Neural progenitor cell (in vitro differentiated cells): ENCODE results near the gene IGSF8. TPM values are rescaled to one million over a fixed set of nuclear protein-coding genes. Genes with fewer than 3 reads are reported as not detected.

ENCODE experiments used
- DNase-seq: peaks from one replicate; pipeline ENCODE4 v3.0.0-alpha.2; 2016; ENCODE audit warnings: low spot score
- H2AFZ ChIP-seq: fragments of 200-600 bp; sonication (generic); replicated peaks from 2 replicates; pipeline ENCODE4 v1.6.1; 2016; ENCODE audit warnings: antibody characterized with exemption
- H3F3A ChIP-seq: fragments of 200-600 bp; sonication (generic); 2 replicates; pipeline ENCODE4 v1.6.1; 2016; ENCODE audit warnings: antibody characterized with exemption, low read depth
- H3K27ac ChIP-seq: fragments of 200-600 bp; sonication (generic); 2 replicates; pipeline ENCODE4 v1.5.1; 2016; ENCODE audit warnings: mild to moderate bottlenecking
- H3K27me3 ChIP-seq: fragments of 200-600 bp; sonication (generic); 2 replicates; pipeline ENCODE4 v1.6.1; 2016; ENCODE audit warnings: mild to moderate bottlenecking, moderate library complexity
- H3K36me3 ChIP-seq: fragments of 200-600 bp; sonication (generic); 2 replicates; pipeline ENCODE4 v1.5.1; 2016
- H3K4me1 ChIP-seq: fragments of 200-600 bp; sonication (generic); 2 replicates; pipeline ENCODE4 v1.6.1; 2016; ENCODE audit warnings: mixed run types
- H3K4me2 ChIP-seq: fragments of 200-600 bp; sonication (generic); 2 replicates; pipeline ENCODE4 v1.6.1; 2016
- H3K4me3 ChIP-seq: fragments of 200-600 bp; sonication (generic); 2 replicates; pipeline ENCODE4 v1.5.1; 2016
- H3K79me2 ChIP-seq: fragments of 200-600 bp; sonication (generic); 2 replicates; pipeline ENCODE4 v1.6.1; 2016; ENCODE audit warnings: low read depth
- H3K9ac ChIP-seq: fragments of 200-600 bp; sonication (generic); 2 replicates; pipeline ENCODE4 v1.6.1; 2016
- H3K9me3 ChIP-seq: fragments of 200-600 bp; sonication (generic); 2 replicates; pipeline ENCODE4 v1.5.1; 2016; ENCODE audit warnings: low read depth
- H4K20me1 ChIP-seq: fragments of 200-600 bp; sonication (generic); 2 replicates; pipeline ENCODE4 v1.6.1; 2016; ENCODE audit warnings: low read depth
- H3K27ac Mint-ChIP-seq: 3 replicates; pipeline ENCODE4 v1.8.0; 2021; ENCODE audit warnings: mixed read lengths
- H3K27me3 Mint-ChIP-seq: 2 replicates; pipeline ENCODE4 v1.8.0; 2022; ENCODE audit warnings: low read depth, mild to moderate bottlenecking, inconsistent platforms, moderate library complexity, mixed read lengths; ENCODE audit not compliant: insufficient read depth
- H3K36me3 Mint-ChIP-seq: 3 replicates; pipeline ENCODE4 v1.8.0; 2021; ENCODE audit warnings: mixed read lengths
- H3K4me1 Mint-ChIP-seq: 3 replicates; pipeline ENCODE4 v1.8.0; 2021; ENCODE audit warnings: mixed read lengths
- H3K4me3 Mint-ChIP-seq: 3 replicates; pipeline ENCODE4 v1.8.0; 2021; ENCODE audit warnings: mild to moderate bottlenecking, moderate library complexity, mixed read lengths
- H3K9me3 Mint-ChIP-seq: 3 replicates; pipeline ENCODE4 v1.8.0; 2020; ENCODE audit warnings: mixed read lengths
- CTCF ChIP-seq: fragments of 200-600 bp; sonication (generic); IDR thresholded peaks from 2 replicates; pipeline ENCODE4 v1.5.1; 2017; ENCODE audit warnings: antibody characterized with exemption, mild to moderate bottlenecking
- EZH2 ChIP-seq: fragments of 200-600 bp; sonication (generic); IDR thresholded peaks from 2 replicates; pipeline ENCODE4 v1.6.1; 2017; ENCODE audit warnings: antibody characterized with exemption, mild to moderate bottlenecking, moderate library complexity
- EZH2phosphoT487 ChIP-seq: fragments of 200-600 bp; sonication (generic); IDR thresholded peaks from 2 replicates; pipeline ENCODE4 v1.6.1; 2017; ENCODE audit warnings: antibody characterized with exemption
- total RNA-seq: library from RNA; depleted of rRNA; stranded (reverse); fragments of >200 nt; gene quantifications from 2 replicates; pipeline ENCODE4 v1.2.3, GENCODE V29; 2015; ENCODE audit warnings: low replicate concordance

The IGSF8 gene
- total RNA-seq, 1 donor from 2014 or later = 9.4 TPM

DNA sequence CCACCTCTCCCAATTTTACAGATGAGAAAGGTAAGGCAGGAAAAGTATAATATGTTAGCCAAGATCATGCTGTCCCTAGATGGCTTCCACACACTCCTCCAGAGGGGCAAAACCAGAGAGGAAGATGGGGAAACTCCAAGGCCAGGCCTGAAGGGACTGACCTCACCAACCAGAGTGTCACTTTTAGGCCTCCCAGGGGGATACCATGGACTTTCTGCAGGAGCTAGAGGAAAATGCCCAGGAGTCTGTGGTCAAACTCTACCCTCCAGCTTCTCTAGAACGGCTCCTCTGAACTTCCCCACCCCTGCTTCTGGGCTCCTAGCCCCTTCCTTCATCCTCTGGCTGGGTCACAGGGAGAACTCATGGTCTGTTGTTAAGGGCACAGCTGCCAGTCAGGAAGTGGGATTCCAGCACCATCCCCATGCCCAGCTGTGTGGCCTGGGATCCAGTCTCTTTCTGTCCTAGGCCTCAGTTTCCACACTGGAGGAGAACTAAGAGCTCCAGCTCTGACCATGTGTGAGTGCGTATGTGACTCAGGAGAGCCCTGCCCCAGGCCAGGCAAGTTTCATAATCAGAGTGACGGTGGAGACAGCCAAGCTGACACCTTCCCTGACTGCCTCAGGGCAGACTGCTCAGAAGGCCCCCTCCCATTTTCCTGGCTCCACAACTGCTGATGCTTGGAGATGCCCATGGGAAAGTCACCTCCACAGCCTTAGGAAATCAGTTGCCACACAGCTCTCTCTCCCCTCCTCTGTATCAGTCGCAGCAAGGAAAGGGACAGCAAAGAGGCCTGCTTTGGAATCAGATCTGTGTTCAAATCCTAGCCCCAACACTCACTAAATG, 1.9 kb downstream of the IGSF8 start:
- H3K27ac Mint-ChIP-seq = no peak overlapping the region

GRCh38 chr1:160095382-160096105, 2.9 kb downstream of the IGSF8 start:
- Histone ChIP-seq H3K4me1 (peaks cover 24% of the 10 kb centered on the region), H3K27ac (no peak overlapping the region), H3K9me3 (no peaks in the 10 kb centered on the region), H3F3A (peaks cover 18% of the 10 kb centered on the region), H3K79me2 (peaks cover 14% of the 10 kb centered on the region), H3K27me3 (peaks cover 18% of the 10 kb centered on the region), H2AFZ (no peak overlapping the region), H3K4me3 (no peak overlapping the region), H3K36me3 (no peaks in the 10 kb centered on the region), H3K4me2 (peak overlapping the region; percentile 16), H4K20me1 (peaks cover 12% of the 10 kb centered on the region), H3K9ac (no peak overlapping the region)
- peak; percentile 63 for DNase-seq
- Mint-ChIP-seq H3K4me1 (peaks cover 30% of the 10 kb centered on the region), H3K4me3 (peak overlapping the region; percentile 86), H3K27me3 (peaks cover 8% of the 10 kb centered on the region), H3K9me3 (no peaks in the 10 kb centered on the region), H3K27ac (no peak overlapping the region), H3K36me3 (no peaks in the 10 kb centered on the region)
- TF ChIP-seq EZH2phosphoT487 = no peak
- no peak for TF ChIP-seq EZH2
- TF ChIP-seq CTCF = no peak

More for the DNA sequence above, 1.9 kb downstream of the IGSF8 start:
- H3K36me3 ChIP-seq = no peaks in the 10 kb centered on the region
- peaks cover 14% of the 10 kb centered on the region for H3K79me2 ChIP-seq
- peaks cover 18% of the 10 kb centered on the region for H3K27me3 ChIP-seq
- Mint-ChIP-seq H3K27me3 (peaks cover 8% of the 10 kb centered on the region), H3K9me3 (no peaks in the 10 kb centered on the region), H3K4me1 (peaks cover 38% of the 10 kb centered on the region), H3K4me3 (peak overlapping the region; percentile 86), H3K36me3 (no peaks in the 10 kb centered on the region)
- no peak overlapping the region for H2AFZ ChIP-seq
- H3K4me2 ChIP-seq = peak overlapping the region; percentile 93
- peaks cover 21% of the 10 kb centered on the region for H3F3A ChIP-seq
- no peak overlapping the region for H3K9ac ChIP-seq
- no peak for TF ChIP-seq EZH2phosphoT487
- no peak for TF ChIP-seq EZH2
- TF ChIP-seq CTCF = no peak
- H4K20me1 ChIP-seq = peaks cover 12% of the 10 kb centered on the region
- H3K4me3 ChIP-seq = no peak overlapping the region
- no peak for DNase-seq
- no peaks in the 10 kb centered on the region for H3K9me3 ChIP-seq
- H3K4me1 ChIP-seq = peaks cover 24% of the 10 kb centered on the region
- H3K27ac ChIP-seq = no peak overlapping the region

- no peak overlapping the region for H3K9ac ChIP-seq
- peaks cover 14% of the 10 kb centered on the region for H3K79me2 ChIP-seq
- peaks cover 5% of the 10 kb centered on the region for H3K27me3 Mint-ChIP-seq
- no peak overlapping the region for H2AFZ ChIP-seq
- H3F3A ChIP-seq = peaks cover 11% of the 10 kb centered on the region
- H3K27me3 ChIP-seq = peaks cover 12% of the 10 kb centered on the region
- peaks cover 12% of the 10 kb centered on the region for H4K20me1 ChIP-seq
- H3K27ac ChIP-seq = no peak overlapping the region
- DNase-seq = no peak
- H3K4me3 Mint-ChIP-seq = no peak overlapping the region
- H3K4me1 Mint-ChIP-seq = peaks cover 30% of the 10 kb centered on the region
- H3K9me3 Mint-ChIP-seq = no peaks in the 10 kb centered on the region
- no peak overlapping the region for H3K4me3 ChIP-seq
- no peaks in the 10 kb centered on the region for H3K9me3 ChIP-seq
- H3K4me2 ChIP-seq = no peak overlapping the region
- TF ChIP-seq EZH2 = no peak
- TF ChIP-seq CTCF = no peak
- TF ChIP-seq EZH2phosphoT487 = no peak
- no peak overlapping the region for H3K27ac Mint-ChIP-seq
- H3K4me1 ChIP-seq = peaks cover 24% of the 10 kb centered on the region
- no peaks in the 10 kb centered on the region for H3K36me3 ChIP-seq
- H3K36me3 Mint-ChIP-seq = no peaks in the 10 kb centered on the region
Measured at GRCh38 chr1:160094806-160095205, 3.6 kb downstream of the IGSF8 start.
